Mammary epithelial cell (primary cell): Measurements from ENCODE around the gene KCNJ6.

Experiments used
- CTCF ChIP-seq, 2 donors: IDR thresholded peaks in 1 of 2; conservative IDR thresholded peaks in 1 of 2; 2 replicates each; pipeline ENCODE4 v1.5.1; 2011 to 2012; ENCODE audit warnings: inconsistent platforms in 2 of 2, low read length in 2 of 2, mild to moderate bottlenecking in 2 of 2, control low read depth in 1 of 2, low read depth in 1 of 2; ENCODE audit not compliant: insufficient read depth in 1 of 2; ENCODE audit errors: extremely low read depth in 1 of 2
- EZH2 ChIP-seq: IDR thresholded peaks from 2 replicates; pipeline ENCODE4 v1.6.1; 2012; ENCODE audit warnings: low read length, inconsistent platforms, borderline replicate concordance

- TF ChIP-seq CTCF (conservative IDR thresholded peaks at IDR 0.05 in 1 of 2, IDR thresholded peaks at IDR 0.05 in 1 of 2; ENCODE audit: extremely low read depth in 1 of 2, insufficient read depth in 1 of 2, low read depth in 1 of 2, low read length in 2 of 2) = no peak
- no peak for TF ChIP-seq EZH2
These were observed 116.8 kb downstream of the KCNJ6 start for GRCh38 chr21:37799211-37800056.
